CD14-positive monocyte (primary cell): ENCODE data around the gene EPHB2. TPM values are rescaled to one million over a fixed set of nuclear protein-coding genes. Genes with fewer than 3 reads are reported as not detected.

Experiments
- DNase-seq, 3 donors: peaks; one replicate each; pipeline ENCODE4 v3.0.0-alpha.2; 2011 to 2022
- H2AFZ ChIP-seq: 2 replicates; pipeline ENCODE4 v1.6.0; 2012; ENCODE audit warnings: mild to moderate bottlenecking, low read depth, low read length, inconsistent platforms; ENCODE audit not compliant: insufficient read depth, poor library complexity, severe bottlenecking
- H3K27ac ChIP-seq, 2 donors: 1 replicate in 1 of 2; 2 replicates in 1 of 2; pipeline ENCODE4 v1.5.1; 2012 to 2013; ENCODE audit warnings: low read length in 2 of 2, control low read depth in 1 of 2, inconsistent platforms in 1 of 2, low read depth in 1 of 2, mild to moderate bottlenecking in 1 of 2
- H3K27me3 ChIP-seq, 2 donors: one replicate each; pipeline versions ENCODE4 v1.6.0 to v1.6.1; 2011 to 2013; ENCODE audit warnings: low read length in 2 of 2; ENCODE audit not compliant: control insufficient read depth in 2 of 2, insufficient read depth in 2 of 2
- H3K36me3 ChIP-seq, 2 donors: replicated peaks in 1 of 2; 1 replicate in 1 of 2; 2 replicates in 1 of 2; pipeline versions ENCODE4 v1.5.1 to v1.6.1; 2012 to 2013; ENCODE audit warnings: low read length in 2 of 2, control low read depth in 1 of 2, inconsistent platforms in 1 of 2, mild to moderate bottlenecking in 1 of 2; ENCODE audit not compliant: insufficient read depth in 2 of 2, control insufficient read depth in 1 of 2
- H3K4me1 ChIP-seq, 2 donors: 1 replicate in 1 of 2; 2 replicates in 1 of 2; pipeline versions ENCODE4 v1.5.1 to v1.6.1; 2012 to 2013; ENCODE audit warnings: low read length in 2 of 2, control low read depth in 1 of 2, inconsistent platforms in 1 of 2, mild to moderate bottlenecking in 1 of 2, moderate library complexity in 1 of 2; ENCODE audit not compliant: insufficient read depth in 2 of 2, control insufficient read depth in 1 of 2
- H3K4me2 ChIP-seq: replicated peaks from 2 replicates; pipeline ENCODE3; 2012; ENCODE audit warnings: low read length, moderate library complexity, mild to moderate bottlenecking; ENCODE audit not compliant: poor library complexity, severe bottlenecking; ENCODE audit errors: extremely low read depth
- H3K4me3 ChIP-seq, 3 experiments: fragments of 200-600 bp in 1 of 3; sonication (generic) in 1 of 3; replicated peaks in 1 of 3; 1 replicate in 2 of 3; 2 replicates in 1 of 3; pipeline ENCODE4 v1.5.1; 2011 to 2013; ENCODE audit warnings: low read length in 3 of 3, mild to moderate bottlenecking in 3 of 3, control low read depth in 2 of 3, low read depth in 2 of 3, inconsistent platforms in 1 of 3, moderate library complexity in 1 of 3
- H3K79me2 ChIP-seq: 2 replicates; pipeline ENCODE4 v1.6.0; 2012; ENCODE audit warnings: mild to moderate bottlenecking, control low read depth, inconsistent platforms, low read length, moderate library complexity; ENCODE audit not compliant: insufficient read depth
- H3K9ac ChIP-seq: 2 replicates; pipeline ENCODE4 v1.6.0; 2017; ENCODE audit warnings: low read length, mild to moderate bottlenecking; ENCODE audit not compliant: insufficient read depth, poor library complexity, severe bottlenecking
- H3K9me3 ChIP-seq, 2 donors: replicated peaks in 1 of 2; 1 replicate in 1 of 2; 2 replicates in 1 of 2; pipeline versions ENCODE4 v1.5.1 to v1.6.1; 2012 to 2013; ENCODE audit warnings: low read length in 2 of 2, control low read depth in 1 of 2; ENCODE audit not compliant: control insufficient read depth in 1 of 2, insufficient read depth in 1 of 2
- H4K20me1 ChIP-seq: 2 replicates; pipeline ENCODE4 v1.6.0; 2012; ENCODE audit warnings: mild to moderate bottlenecking, low read length, control low read depth, moderate library complexity; ENCODE audit not compliant: insufficient read depth
- H3K27ac Mint-ChIP-seq, 7 donors: one replicate each; pipeline ENCODE4 v1.8.0; 2020; ENCODE audit warnings: mild to moderate bottlenecking in 7 of 7, mixed read lengths in 7 of 7, moderate library complexity in 6 of 7, inconsistent platforms in 2 of 7
- H3K27me3 Mint-ChIP-seq, 3 donors: one replicate each; pipeline ENCODE4 v1.8.0; 2021 to 2022; ENCODE audit warnings: low read depth in 3 of 3, mild to moderate bottlenecking in 3 of 3, mixed read lengths in 3 of 3, moderate library complexity in 3 of 3, inconsistent platforms in 1 of 3
- H3K36me3 Mint-ChIP-seq, 2 donors: one replicate each; pipeline ENCODE4 v1.8.0; 2020; ENCODE audit warnings: mixed read lengths in 2 of 2, inconsistent platforms in 1 of 2, mild to moderate bottlenecking in 1 of 2
- H3K4me1 Mint-ChIP-seq: one replicate; pipeline ENCODE4 v1.8.0; 2020; ENCODE audit warnings: mild to moderate bottlenecking, mixed read lengths
- H3K4me3 Mint-ChIP-seq, 2 donors: one replicate each; pipeline ENCODE4 v1.8.0; 2020; ENCODE audit warnings: mild to moderate bottlenecking in 2 of 2, mixed read lengths in 2 of 2, moderate library complexity in 1 of 2
- H3K9me3 Mint-ChIP-seq, 7 donors: one replicate each; pipeline ENCODE4 v1.8.0; 2020 to 2022; ENCODE audit warnings: mixed read lengths in 7 of 7, mild to moderate bottlenecking in 6 of 7, moderate library complexity in 6 of 7, inconsistent platforms in 2 of 7
- WGBS: methylation state at CpG from one replicate; pipeline ENCODE4 v1.1.5; 2013; ENCODE audit warnings: missing lambda C conversion rate; ENCODE audit not compliant: insufficient coverage; 5-methylcytosine and 5-hydroxymethylcytosine counted together
- intact Hi-C, 2 donors: fragments of 100-400 bp; cut with micrococcal nuclease; formaldehyde crosslinking; loops; one replicate each; pipeline versions ENCODE4 v1.15.0 to v1.15.1; 2023
- polyA plus RNA-seq, 3 donors: library from polyadenylated mRNA; depleted of rRNA in 1 of 3; unstranded in 2 of 3; stranded (reverse) in 1 of 3; fragments of 300-500 nt in 2 of 3; fragments of >200 nt in 1 of 3; fragmentation: Illumina TruSeq in 2 of 3; gene quantifications; 1 replicate in 2 of 3; 2 replicates in 1 of 3; pipeline ENCODE4 v1.2.3, GENCODE V29; 2012 to 2021
- TF ChIP-seq, protein P1 (sequence below): fragments of 200-600 bp; IDR thresholded peaks from one replicate; pipeline ENCODE4 v1.8.0; 2022; ENCODE audit warnings: antibody characterized with exemption, mild to moderate bottlenecking

Gene EPHB2
- polyA plus RNA-seq, 3 donors, result 2.9 to 5.6 (median 3.4) TPM

- Histone ChIP-seq H3K79me2 (no peaks in the 10 kb centered on the region), H3K9ac (no peak overlapping the region), H3K4me2 (no peak overlapping the region), H3K4me3 (no peak overlapping the region), H4K20me1 (no peaks in the 10 kb centered on the region), H3K4me1 (no peaks in the 10 kb centered on the region), H3K9me3 (no peaks in the 10 kb centered on the region), H3K36me3 (no peaks in the 10 kb centered on the region), H3K27me3 (no peaks in the 10 kb centered on the region), H3K27ac (no peak overlapping the region), H2AFZ (no peak overlapping the region)
- no peak overlapping the region for H3K4me3 Mint-ChIP-seq
- H3K36me3 Mint-ChIP-seq, result peaks cover 0 to 4% of the 10 kb centered on the region in 2 donors
- TF ChIP-seq, protein P1, sequence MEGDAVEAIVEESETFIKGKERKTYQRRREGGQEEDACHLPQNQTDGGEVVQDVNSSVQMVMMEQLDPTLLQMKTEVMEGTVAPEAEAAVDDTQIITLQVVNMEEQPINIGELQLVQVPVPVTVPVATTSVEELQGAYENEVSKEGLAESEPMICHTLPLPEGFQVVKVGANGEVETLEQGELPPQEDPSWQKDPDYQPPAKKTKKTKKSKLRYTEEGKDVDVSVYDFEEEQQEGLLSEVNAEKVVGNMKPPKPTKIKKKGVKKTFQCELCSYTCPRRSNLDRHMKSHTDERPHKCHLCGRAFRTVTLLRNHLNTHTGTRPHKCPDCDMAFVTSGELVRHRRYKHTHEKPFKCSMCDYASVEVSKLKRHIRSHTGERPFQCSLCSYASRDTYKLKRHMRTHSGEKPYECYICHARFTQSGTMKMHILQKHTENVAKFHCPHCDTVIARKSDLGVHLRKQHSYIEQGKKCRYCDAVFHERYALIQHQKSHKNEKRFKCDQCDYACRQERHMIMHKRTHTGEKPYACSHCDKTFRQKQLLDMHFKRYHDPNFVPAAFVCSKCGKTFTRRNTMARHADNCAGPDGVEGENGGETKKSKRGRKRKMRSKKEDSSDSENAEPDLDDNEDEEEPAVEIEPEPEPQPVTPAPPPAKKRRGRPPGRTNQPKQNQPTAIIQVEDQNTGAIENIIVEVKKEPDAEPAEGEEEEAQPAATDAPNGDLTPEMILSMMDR, result no peak
- H3K27me3 Mint-ChIP-seq, result peaks cover 0 to 6% (median 5%) of the 10 kb centered on the region in 3 donors
- WGBS, result 25% methylated on average over 1 of the region's 1 CpG
- DNase-seq, result no peak
- H3K9me3 Mint-ChIP-seq, result peaks cover 0 to 7% (median 2%) of the 10 kb centered on the region in 7 donors
- H3K27ac Mint-ChIP-seq, result no peak overlapping the region
- peaks cover 7% of the 10 kb centered on the region for H3K4me1 Mint-ChIP-seq
- intact Hi-C loops, result loop anchor here in 1 of 2 donors (10.0 kb wide), 1 partner anchor 165 kb away; no protein-coding TSS in a partner anchor
Observed at GRCh38 chr1:22869325-22869724, 158.7 kb downstream of the EPHB2 start.

DNA sequence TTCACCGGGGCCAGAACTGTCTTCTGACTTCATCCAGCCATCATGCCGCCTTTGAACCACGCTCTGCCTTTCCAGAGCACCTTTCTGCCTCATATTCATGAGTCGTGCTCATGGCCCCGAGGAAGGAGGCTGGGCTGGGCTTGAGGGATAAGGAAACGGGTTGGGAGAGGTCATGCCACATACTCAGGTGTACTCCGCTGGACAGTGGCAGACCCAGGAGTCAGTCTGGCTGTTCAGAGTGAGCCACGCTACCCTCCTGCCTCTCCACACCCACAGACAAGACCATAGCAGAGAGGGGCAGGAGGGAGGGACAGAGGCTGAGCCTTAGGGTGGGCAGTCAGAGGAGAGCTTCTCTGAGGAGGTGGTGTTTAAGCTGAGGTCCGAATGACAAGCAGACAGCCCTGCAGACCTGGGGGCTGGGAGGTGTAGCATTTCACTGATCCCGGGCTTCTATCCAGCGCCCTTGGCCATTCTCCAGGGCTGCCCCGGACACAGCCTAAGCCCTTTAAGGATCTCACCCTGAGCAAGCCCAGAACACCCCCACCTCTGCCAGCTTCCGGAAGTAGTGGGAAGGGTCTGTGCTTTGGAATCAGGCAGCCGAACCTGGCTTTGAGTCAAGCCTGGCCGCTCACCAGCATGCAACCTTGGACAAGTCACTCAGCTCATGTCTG lies 159.7 kb downstream of the EPHB2 start:
- Mint-ChIP-seq H3K9me3 (peaks cover 0 to 7% (median 2%) of the 10 kb centered on the region in 7 donors), H3K27me3 (peaks cover 0 to 6% (median 5%) of the 10 kb centered on the region in 3 donors), H3K4me3 (no peak overlapping the region), H3K4me1 (peaks cover 7% of the 10 kb centered on the region), H3K27ac (no peak overlapping the region), H3K36me3 (no peaks in the 10 kb centered on the region)
- Histone ChIP-seq H4K20me1 (no peaks in the 10 kb centered on the region), H3K27ac (no peak overlapping the region), H3K27me3 (no peaks in the 10 kb centered on the region), H3K9ac (no peak overlapping the region), H2AFZ (no peak overlapping the region), H3K9me3 (no peaks in the 10 kb centered on the region), H3K36me3 (no peaks in the 10 kb centered on the region), H3K4me2 (no peak overlapping the region), H3K4me3 (no peak overlapping the region), H3K4me1 (no peaks in the 10 kb centered on the region), H3K79me2 (no peaks in the 10 kb centered on the region)
- intact Hi-C loops, result no loop called here
- TF ChIP-seq, protein P1, result no peak
- 90% methylated on average over 2 of the region's 15 CpGs for WGBS
- DNase-seq, result no peak
